H1 (cell line): ENCODE measurements around the gene KDM6B. TPM values are rescaled to one million over a fixed set of nuclear protein-coding genes. Genes with fewer than 3 reads are reported as not detected.

Source experiments
- CEBPB ChIP-seq: IDR thresholded peaks from 2 replicates; pipeline ENCODE4 v1.6.1; 2012; ENCODE audit warnings: low read depth, low read length
- GTF2F1 ChIP-seq: IDR thresholded peaks from 2 replicates; pipeline ENCODE4 v1.6.1; 2012; ENCODE audit warnings: low read depth, low read length, improper control_type of control experiment, borderline replicate concordance
- SIRT6 ChIP-seq: IDR thresholded peaks from one replicate; pipeline ENCODE4 v1.7.1; 2012; ENCODE audit warnings: low read length, inconsistent platforms
- SP4 ChIP-seq: IDR thresholded peaks from 2 replicates; pipeline ENCODE4 v1.6.1; 2012; ENCODE audit warnings: low read length, inconsistent platforms
- TBP ChIP-seq: IDR thresholded peaks from 2 replicates; pipeline ENCODE4 v1.6.1; 2011; ENCODE audit warnings: low read depth, low read length, improper control_type of control experiment
- polyA plus RNA-seq, 7 experiments: library from polyadenylated mRNA; depleted of rRNA in 3 of 7; stranded (reverse) in 5 of 7; unstranded in 2 of 7; fragments of >200 nt in 5 of 7; fragments of 200-250 nt in 2 of 7; gene quantifications; 1 replicate in 5 of 7; 2 replicates in 1 of 7; 4 replicates in 1 of 7; pipeline versions ENCODE4 v1.2.1 to v1.2.3, GENCODE V29; 2011 to 2013; ENCODE audit warnings: missing spikeins in 2 of 7, mixed read lengths in 2 of 7
- total RNA-seq: library from RNA; stranded (reverse); fragmentation: NEBNext Ultra II Directional; extraction: Animal tissue kit (Norgen Biotek cat#: 25700); gene quantifications from 2 replicates; pipeline ENCODE4 v1.2.1, GENCODE V29; 2021

KDM6B gene
- total and polyA plus RNA-seq, 2 of the 8 experiments (the other 6 are each of a cell fraction or from before 2014, with no cell fraction given): 0.48 to 3.7 TPM

DNA sequence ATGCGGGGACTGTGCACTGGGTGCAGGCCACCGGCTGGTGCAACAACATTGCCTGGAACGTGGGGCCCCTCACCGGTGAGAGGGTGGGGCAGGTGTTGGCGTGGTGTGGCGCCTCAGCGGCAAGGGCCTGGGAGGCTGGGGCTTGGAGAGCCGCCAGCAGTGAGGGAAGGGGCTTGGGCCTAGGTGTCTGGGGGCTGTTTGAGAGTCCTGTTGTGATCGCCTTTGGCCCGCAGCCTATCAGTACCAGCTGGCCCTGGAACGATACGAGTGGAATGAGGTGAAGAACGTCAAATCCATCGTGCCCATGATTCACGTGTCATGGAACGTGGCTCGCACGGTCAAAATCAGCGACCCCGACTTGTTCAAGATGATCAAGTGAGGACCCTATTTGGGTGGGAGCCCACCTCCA, 18.2 kb downstream of the KDM6B start (continued):
- TF ChIP-seq SP4 (no peak), SIRT6 (no peak), CEBPB (no peak), GTF2F1 (no peak), TBP (no peak)
